ES-I3 (cell line): Measurements from ENCODE around the gene CTTNBP2NL.
"Not testable (repeated sequence)": the region's sequence is repeated elsewhere in the genome, so short reads cannot be mapped to it uniquely, and the experiment has no call there.

Source experiments
- H3K36me3 ChIP-seq: 2 replicates; pipeline ENCODE4 v1.6.1; 2013; ENCODE audit warnings: mild to moderate bottlenecking, low read length, control low read depth, moderate library complexity; ENCODE audit not compliant: insufficient read depth
- H3K4me1 ChIP-seq: 2 replicates; pipeline ENCODE4 v1.6.1; 2013; ENCODE audit warnings: mild to moderate bottlenecking, control low read depth, low read length; ENCODE audit not compliant: insufficient read depth
- H3K9ac ChIP-seq: 2 replicates; pipeline ENCODE4 v1.6.1; 2013; ENCODE audit warnings: low read depth, mild to moderate bottlenecking, low read length, moderate library complexity
- H3K9me3 ChIP-seq: 2 replicates; pipeline ENCODE4 v1.6.1; 2013; ENCODE audit warnings: mild to moderate bottlenecking, low read length, moderate library complexity; ENCODE audit not compliant: control insufficient read depth, insufficient read depth

CTTNBP2NL gene

GRCh38 chr1:112394743-112395062 lies 1.3 kb upstream of the CTTNBP2NL start:
- H3K9ac ChIP-seq: peak overlapping the region; percentile 28
- peaks cover 41% of the 10 kb centered on the region for H3K4me1 ChIP-seq
- no peaks in the 10 kb centered on the region for H3K36me3 ChIP-seq
- no peaks in the 10 kb centered on the region for H3K9me3 ChIP-seq

DNA sequence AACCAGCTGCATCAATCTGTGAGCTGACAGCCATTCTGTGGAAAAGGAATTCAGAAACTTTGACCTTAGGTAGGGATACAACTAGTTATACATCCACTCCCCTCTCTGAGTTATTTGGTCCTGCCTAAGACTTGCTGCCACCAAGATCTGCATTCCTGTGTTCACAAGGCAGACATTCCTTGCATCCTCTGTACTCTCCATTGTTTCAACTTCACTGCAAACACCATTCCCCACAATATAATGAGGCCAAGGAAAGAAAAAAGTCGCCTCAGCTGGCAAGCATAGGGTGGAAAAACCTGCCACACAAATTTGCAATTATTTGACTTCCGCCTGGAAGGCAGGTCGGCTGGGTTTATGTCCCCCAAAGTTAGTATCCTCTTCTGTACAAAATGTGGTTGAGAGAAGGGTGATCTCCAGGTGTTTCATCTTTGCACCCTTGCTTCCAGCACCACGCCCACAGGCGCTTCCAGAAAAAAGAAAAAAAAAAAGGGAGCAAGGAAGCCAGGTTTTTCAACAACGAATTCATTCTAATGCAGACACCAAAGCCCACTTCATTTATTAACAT lies 676 bp upstream of the CTTNBP2NL start:
- Histone ChIP-seq H3K9me3 (no peaks in the 10 kb centered on the region), H3K4me1 (peaks cover 41% of the 10 kb centered on the region), H3K9ac (peak overlapping the region; percentile 98), H3K36me3 (no peaks in the 10 kb centered on the region)

GRCh38 chr1:112396653-112397471 lies 848 bp downstream of the CTTNBP2NL start:
- no peaks in the 10 kb centered on the region for H3K9me3 ChIP-seq
- H3K36me3 ChIP-seq: no peaks in the 10 kb centered on the region
- H3K4me1 ChIP-seq: peaks cover 49% of the 10 kb centered on the region
- H3K9ac ChIP-seq: peak overlapping the region; percentile 98

DNA sequence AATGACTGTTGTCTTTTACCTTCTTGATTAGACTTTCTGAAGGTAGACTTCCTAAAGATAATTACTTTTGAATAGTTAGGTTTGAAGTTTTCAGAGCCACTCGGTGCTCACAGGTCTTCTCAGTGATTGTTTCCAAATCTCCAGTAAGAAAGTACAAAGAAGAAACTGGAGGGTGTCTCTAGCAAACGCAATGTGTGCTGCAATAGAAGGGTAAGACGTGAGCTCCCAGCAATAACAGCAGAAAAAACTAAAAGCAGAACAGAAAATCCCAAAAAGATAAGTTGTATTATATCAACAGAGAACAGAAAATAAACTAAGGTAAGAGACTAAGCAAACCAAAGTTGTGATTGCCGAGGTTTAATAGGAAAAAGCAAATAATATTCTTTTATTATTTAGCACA lies 1.8 kb downstream of the CTTNBP2NL start:
- peaks cover 59% of the 10 kb centered on the region for H3K4me1 ChIP-seq
- H3K36me3 ChIP-seq: no peaks in the 10 kb centered on the region
- no peaks in the 10 kb centered on the region for H3K9me3 ChIP-seq
- peak overlapping the region; percentile 98; the same call in 1 of the 2 replicates for H3K9ac ChIP-seq

DNA sequence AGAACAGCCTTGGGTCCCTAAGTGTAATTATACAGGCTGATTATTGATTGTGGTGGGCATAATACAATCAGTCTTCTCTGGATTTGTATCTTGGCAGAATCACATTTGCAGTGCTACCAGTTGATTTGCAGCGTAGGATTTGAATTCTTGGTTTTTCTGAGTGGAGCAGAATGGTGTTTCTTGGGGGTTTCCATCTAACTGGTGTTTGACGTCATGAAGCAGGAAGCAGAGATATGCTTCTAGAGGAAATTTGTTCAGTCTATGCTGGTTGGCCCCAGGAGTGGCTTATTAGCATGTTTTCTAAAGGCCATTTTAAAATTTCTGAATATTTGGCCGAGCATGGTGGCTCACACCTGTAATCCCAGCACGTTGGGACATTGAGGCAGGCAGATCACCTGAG lies 3.4 kb downstream of the CTTNBP2NL start:
- no peak overlapping the region for H3K9ac ChIP-seq
- peaks cover 66% of the 10 kb centered on the region for H3K4me1 ChIP-seq
- H3K9me3 ChIP-seq: no peaks in the 10 kb centered on the region
- no peaks in the 10 kb centered on the region for H3K36me3 ChIP-seq

GRCh38 chr1:112400706-112401105 lies 4.7 kb downstream of the CTTNBP2NL start:
- H3K9me3 ChIP-seq, H3K36me3 ChIP-seq, H3K9ac ChIP-seq: not testable (repeated sequence)
- peaks cover 57% of the 10 kb centered on the region for H3K4me1 ChIP-seq

GRCh38 chr1:112402682-112403643 lies 6.9 kb downstream of the CTTNBP2NL start:
- Histone ChIP-seq H3K4me1 (peaks cover 53% of the 10 kb centered on the region), H3K9me3 (no peaks in the 10 kb centered on the region), H3K36me3 (no peaks in the 10 kb centered on the region), H3K9ac (no peak overlapping the region)

DNA sequence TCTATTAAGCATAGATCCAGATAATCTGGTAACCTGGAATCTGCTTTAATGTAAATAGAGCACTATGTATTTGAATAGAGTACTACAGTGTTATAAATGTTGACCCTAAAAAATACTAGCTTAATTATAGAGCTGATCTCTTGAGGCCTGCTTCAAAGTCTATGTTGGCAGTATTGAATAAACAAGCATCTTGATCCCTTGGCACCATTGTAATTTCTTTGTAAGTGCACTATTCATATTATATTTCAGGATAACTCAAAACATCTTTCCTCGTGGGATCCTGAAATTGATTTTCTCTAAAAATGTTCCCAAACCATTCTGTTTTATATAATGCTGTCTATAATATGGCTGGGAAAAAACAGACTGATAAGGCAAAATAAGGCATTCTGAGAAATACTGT lies 10.8 kb downstream of the CTTNBP2NL start:
- peaks cover under 1% of the 10 kb centered on the region for H3K36me3 ChIP-seq
- H3K9ac ChIP-seq: no peak overlapping the region
- H3K9me3 ChIP-seq: no peaks in the 10 kb centered on the region
- peaks cover 33% of the 10 kb centered on the region for H3K4me1 ChIP-seq

DNA sequence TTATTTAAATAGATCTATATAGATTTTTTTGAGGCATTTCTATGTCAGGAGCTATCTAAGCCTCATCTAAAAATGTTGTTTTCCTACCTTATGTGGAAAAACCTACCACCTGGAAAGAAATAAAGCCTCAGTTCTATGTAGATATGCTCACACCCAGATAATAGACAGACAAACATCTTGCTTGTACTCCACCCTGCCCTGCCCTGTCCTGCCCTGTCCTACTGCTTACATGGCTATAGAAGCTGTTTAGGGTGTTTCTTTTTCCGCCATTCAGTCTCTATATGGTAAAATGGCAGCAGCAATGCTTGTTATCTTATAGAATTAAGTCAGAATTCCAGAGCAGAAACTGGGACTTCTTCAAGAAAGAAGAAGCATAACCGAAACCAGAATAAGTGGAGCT lies 13.4 kb downstream of the CTTNBP2NL start:
- H3K4me1 ChIP-seq: peaks cover 8% of the 10 kb centered on the region

DNA sequence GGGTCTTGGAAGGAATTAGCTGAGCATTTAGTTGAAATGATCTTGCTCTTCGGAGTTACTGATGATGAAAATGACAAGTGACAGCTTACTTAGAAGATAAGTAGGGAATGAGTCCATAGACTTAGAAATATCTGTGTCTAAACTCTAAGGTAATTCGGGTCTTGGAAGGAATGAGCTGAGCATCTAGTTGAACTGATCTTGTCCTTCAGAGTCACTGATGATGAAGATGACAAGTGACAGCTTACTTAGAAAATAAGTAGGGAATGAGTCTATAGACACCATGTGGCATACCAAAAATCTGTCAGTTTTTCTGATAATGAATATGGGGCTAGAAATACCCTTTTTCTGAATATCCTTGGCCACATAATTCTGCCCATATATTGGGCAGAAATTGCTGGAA lies 14.7 kb downstream of the CTTNBP2NL start:
- Histone ChIP-seq H3K9me3 (no peaks in the 10 kb centered on the region), H3K36me3 (peaks cover 4% of the 10 kb centered on the region), H3K4me1 (peaks cover 5% of the 10 kb centered on the region), H3K9ac (no peak overlapping the region)

More for the DNA sequence above, 13.4 kb downstream of the CTTNBP2NL start:
- Histone ChIP-seq H3K9me3 (no peaks in the 10 kb centered on the region), H3K9ac (no peak overlapping the region), H3K36me3 (peaks cover 4% of the 10 kb centered on the region)

- Histone ChIP-seq H3K9ac (no peak overlapping the region), H3K36me3 (peaks cover 12% of the 10 kb centered on the region), H3K4me1 (no peaks in the 10 kb centered on the region), H3K9me3 (no peaks in the 10 kb centered on the region)
Measured at GRCh38 chr1:112417271-112417670, 21.3 kb downstream of the CTTNBP2NL start.

- no peaks in the 10 kb centered on the region for H3K9me3 ChIP-seq
- H3K36me3 ChIP-seq: peaks cover 14% of the 10 kb centered on the region
- no peak overlapping the region for H3K9ac ChIP-seq
- H3K4me1 ChIP-seq: no peaks in the 10 kb centered on the region
Measured at GRCh38 chr1:112418099-112418892, 22.3 kb downstream of the CTTNBP2NL start.

GRCh38 chr1:112423207-112423606 lies 27.2 kb downstream of the CTTNBP2NL start:
- H3K9me3 ChIP-seq: no peaks in the 10 kb centered on the region
- H3K36me3 ChIP-seq: peaks cover 2% of the 10 kb centered on the region
- H3K4me1 ChIP-seq: no peaks in the 10 kb centered on the region

GRCh38 chr1:112423666-112424065 lies 27.7 kb downstream of the CTTNBP2NL start:
- H3K9me3 ChIP-seq, H3K9ac ChIP-seq, H3K36me3 ChIP-seq, H3K4me1 ChIP-seq: not testable (repeated sequence)

More at GRCh38 chr1:112423207-112423606, 27.2 kb downstream of the CTTNBP2NL start:
- no peak overlapping the region for H3K9ac ChIP-seq
